Measurements from ENCODE around the gene CDH8. TPM values are rescaled to one million over a fixed set of nuclear protein-coding genes. Genes with fewer than 3 reads are reported as not detected.
A peak's percentile ranks its signal among the peaks of the same experiment; 100 is the strongest.

The CDH8 gene
- total and polyA plus RNA-seq, 2 of the 4 experiments (the other 2 are of a cell fraction), result not detected

GRCh38 chr16:61818850-61819249 is 217.4 kb downstream of the CDH8 start:
- no peaks in the 10 kb centered on the region for H3K79me1 ChIP-seq (ENCODE audit: low read depth in 1 of 2, low read length in 2 of 2)
- POLR2A ChIA-PET (ENCODE audit: unreplicated experiment), result no interaction called here
- no peak overlapping the region for H2BK20ac ChIP-seq (ENCODE audit: low read depth, low read length)
- H4K20me1 ChIP-seq (ENCODE audit: insufficient read depth, low read length), result no peaks in the 10 kb centered on the region
- no peak overlapping the region for H2BK120ac ChIP-seq (ENCODE audit: low read depth, low read length)
- H3K27me3 ChIP-seq (ENCODE audit: control insufficient read depth, insufficient read depth, low read length), result no peaks in the 10 kb centered on the region
- no peak overlapping the region for H3K27ac ChIP-seq (ENCODE audit: insufficient read depth, low read length)
- 0 out of 2 replicates have a peak, but pooled peaks cover 4% of the 10 kb centered on the region for H3K9me3 ChIP-seq (ENCODE audit: control insufficient read depth, insufficient read depth, low read length)
- no peak overlapping the region for H3K4me3 ChIP-seq (ENCODE audit: insufficient read depth, low read depth, low read length)
- no peak for ATAC-seq (ENCODE audit: low read depth)
- H2AFZ ChIP-seq (replicated peaks; ENCODE audit: low read length, poor library complexity), result no peak overlapping the region
- H3K9me1 ChIP-seq (ENCODE audit: insufficient read depth, low read length), result no peaks in the 10 kb centered on the region
- no peak overlapping the region for H3K56ac ChIP-seq (ENCODE audit: extremely low read depth, insufficient read depth, low read length)
- no peak overlapping the region for H4K8ac ChIP-seq (ENCODE audit: low read depth in 2 of 2, low read length in 2 of 2)
- no peak for DNase-seq
- H3K14ac ChIP-seq (replicated peaks; ENCODE audit: low read depth, low read length), result no peak overlapping the region
- WGBS, 2 experiments (ENCODE audit: extremely low coverage in 2 of 2, insufficient read length in 1 of 2), result no CpG with 5 or more reads among the region's 1 CpG
- BruUV-seq (replicated peaks), result no TSS peak
- no peak overlapping the region for H2AK9ac ChIP-seq (replicated peaks; ENCODE audit: low read depth, low read length, poor library complexity)
- no peak overlapping the region for H4K5ac ChIP-seq (ENCODE audit: low read depth, low read length)
- no peak overlapping the region for H4K91ac ChIP-seq (ENCODE audit: insufficient read depth, low read depth, low read length)
- no peaks in the 10 kb centered on the region for H3K4me1 ChIP-seq (ENCODE audit: control insufficient read depth, insufficient read depth, low read length)
- dilution Hi-C loops (cut with HindIII; ENCODE audit: low sequenced_read_pairs, unreplicated experiment), result no loop called here
- H3K23ac ChIP-seq (ENCODE audit: low read depth, low read length), result no peak overlapping the region
- H2BK15ac ChIP-seq (ENCODE audit: low read depth, low read length), result no peak overlapping the region
- intact Hi-C loops (cut with micrococcal nuclease), result no loop called here
- no peak overlapping the region for H3K4me2 ChIP-seq (ENCODE audit: low read depth, low read length)
- H3K36me3 ChIP-seq (ENCODE audit: control insufficient read depth, insufficient read depth, low read length), result no peaks in the 10 kb centered on the region
- no peak overlapping the region for H2BK5ac ChIP-seq (ENCODE audit: low read depth, low read length, poor library complexity, severe bottlenecking)
- H3K4ac ChIP-seq (ENCODE audit: low read depth, low read length), result no peak overlapping the region
- H2AK5ac ChIP-seq (ENCODE audit: low read depth, low read length), result no peak overlapping the region
- in situ Hi-C loops (cut with MboI; ENCODE audit: low sequenced_read_pairs), result no loop called here
- H3K18ac ChIP-seq (ENCODE audit: low read depth, low read length), result no peak overlapping the region
- peak; percentile 53 for TF ChIP-seq MAFK (IDR thresholded peaks at IDR 0.05; ENCODE audit: low read depth, low read length)
- no peak for TF ChIP-seq FOS (IDR thresholded peaks at IDR 0.05; ENCODE audit: low read depth, low read length)
- no peak overlapping the region for H3K9ac ChIP-seq (ENCODE audit: low read depth, low read length)
- CTCF ChIA-PET, result no interaction called here
